HEK293 (cell line): ENCODE measurements around the gene WTIP.

ENCODE experiments used
- GFI1B ChIP-seq: fragments of 450-650 bp; formaldehyde crosslinking; IDR thresholded peaks from 2 replicates; pipeline ENCODE4 v1.5.1; 2016; ENCODE audit warnings: missing biosample characterization, missing genetic modification characterization
- GLI4 ChIP-seq: fragments of 450-650 bp; formaldehyde crosslinking; IDR thresholded peaks from 2 replicates; pipeline ENCODE4 v1.5.1; 2016; ENCODE audit warnings: missing biosample characterization, missing genetic modification characterization
- GLIS2 ChIP-seq: fragments of 450-650 bp; formaldehyde crosslinking; IDR thresholded peaks from 2 replicates; pipeline ENCODE4 v1.5.1; 2016; ENCODE audit warnings: missing biosample characterization, missing genetic modification characterization
- INSM2 ChIP-seq: fragments of 450-650 bp; formaldehyde crosslinking; IDR thresholded peaks from 2 replicates; pipeline ENCODE4 v1.5.1; 2016; ENCODE audit warnings: missing biosample characterization, missing genetic modification characterization
- SETDB1 ChIP-seq: IDR thresholded peaks from one replicate; pipeline ENCODE4 v1.6.1; 2017; ENCODE audit warnings: mild to moderate bottlenecking, low read length, moderate library complexity, mixed read lengths; ENCODE audit not compliant: insufficient read length
- SP3 ChIP-seq: fragments of 450-650 bp; formaldehyde crosslinking; IDR thresholded peaks from 2 replicates; pipeline ENCODE4 v1.5.1; 2016; ENCODE audit warnings: missing biosample characterization, missing genetic modification characterization
- TRIM28 ChIP-seq: IDR thresholded peaks from 2 replicates; pipeline ENCODE4 v1.6.1; 2011; ENCODE audit warnings: low read length, control low read depth, borderline replicate concordance
- ZFP37 ChIP-seq: fragments of 450-650 bp; formaldehyde crosslinking; IDR thresholded peaks from 2 replicates; pipeline ENCODE4 v1.5.1; 2016; ENCODE audit warnings: missing biosample characterization, missing genetic modification characterization
- ZNF18 ChIP-seq: fragments of 450-650 bp; formaldehyde crosslinking; IDR thresholded peaks from 2 replicates; pipeline ENCODE4 v1.5.1; 2016; ENCODE audit warnings: missing biosample characterization, missing genetic modification characterization
- ZNF2 ChIP-seq: fragments of 450-650 bp; formaldehyde crosslinking; IDR thresholded peaks from 2 replicates; pipeline ENCODE4 v1.5.1; 2016; ENCODE audit warnings: missing biosample characterization, missing genetic modification characterization
- ZNF239 ChIP-seq: fragments of 450-650 bp; formaldehyde crosslinking; IDR thresholded peaks from 2 replicates; pipeline ENCODE4 v1.5.1; 2016; ENCODE audit warnings: missing biosample characterization, missing genetic modification characterization
- ZNF248 ChIP-seq: fragments of 450-650 bp; formaldehyde crosslinking; IDR thresholded peaks from 2 replicates; pipeline ENCODE4 v1.5.1; 2017; ENCODE audit warnings: missing biosample characterization, missing genetic modification characterization
- ZNF404 ChIP-seq: fragments of 450-650 bp; formaldehyde crosslinking; IDR thresholded peaks from 2 replicates; pipeline ENCODE4 v1.5.1; 2017; ENCODE audit warnings: missing biosample characterization, missing genetic modification characterization
- ZNF416 ChIP-seq: fragments of 450-650 bp; formaldehyde crosslinking; IDR thresholded peaks from 2 replicates; pipeline ENCODE4 v1.5.1; 2016; ENCODE audit warnings: missing biosample characterization, missing genetic modification characterization
- ZNF529 ChIP-seq: fragments of 450-650 bp; formaldehyde crosslinking; IDR thresholded peaks from 2 replicates; pipeline ENCODE4 v1.5.1; 2017; ENCODE audit warnings: missing genetic modification characterization, missing biosample characterization; ENCODE audit not compliant: insufficient replicate concordance
- ZNF548 ChIP-seq: fragments of 450-650 bp; formaldehyde crosslinking; IDR thresholded peaks from 2 replicates; pipeline ENCODE4 v1.5.1; 2016; ENCODE audit warnings: missing biosample characterization, missing genetic modification characterization
- ZNF623 ChIP-seq: fragments of 450-650 bp; formaldehyde crosslinking; IDR thresholded peaks from 2 replicates; pipeline ENCODE4 v1.5.1; 2016; ENCODE audit warnings: missing biosample characterization, missing genetic modification characterization
- ZNF624 ChIP-seq: fragments of 450-650 bp; formaldehyde crosslinking; IDR thresholded peaks from 2 replicates; pipeline ENCODE4 v1.5.1; 2017; ENCODE audit warnings: missing biosample characterization, missing genetic modification characterization
- ZNF747 ChIP-seq: fragments of 450-650 bp; formaldehyde crosslinking; IDR thresholded peaks from 2 replicates; pipeline ENCODE4 v1.5.1; 2016; ENCODE audit warnings: missing biosample characterization, missing genetic modification characterization
- ZSCAN5A ChIP-seq: fragments of 450-650 bp; formaldehyde crosslinking; IDR thresholded peaks from 2 replicates; pipeline ENCODE4 v1.5.1; 2016; ENCODE audit warnings: missing biosample characterization, missing genetic modification characterization
- TF ChIP-seq, protein P1 (sequence below): fragments of 450-650 bp; formaldehyde crosslinking; IDR thresholded peaks from 2 replicates; pipeline ENCODE4 v1.5.1; 2016; ENCODE audit warnings: missing biosample characterization, missing genetic modification characterization, borderline replicate concordance
- TF ChIP-seq, protein P2 (sequence below): fragments of 450-650 bp; formaldehyde crosslinking; IDR thresholded peaks from 2 replicates; pipeline ENCODE4 v1.5.1; 2016; ENCODE audit warnings: missing biosample characterization, missing genetic modification characterization
- TF ChIP-seq, protein P3 (sequence below): fragments of 450-650 bp; IDR thresholded peaks from 2 replicates; pipeline ENCODE4 v1.5.1; 2018; ENCODE audit warnings: missing biosample characterization, missing genetic modification characterization
- TF ChIP-seq, protein P4 (sequence below): fragments of 450-650 bp; formaldehyde crosslinking; IDR thresholded peaks from 2 replicates; pipeline ENCODE4 v1.5.1; 2016; ENCODE audit warnings: missing biosample characterization, missing genetic modification characterization

WTIP gene

DNA sequence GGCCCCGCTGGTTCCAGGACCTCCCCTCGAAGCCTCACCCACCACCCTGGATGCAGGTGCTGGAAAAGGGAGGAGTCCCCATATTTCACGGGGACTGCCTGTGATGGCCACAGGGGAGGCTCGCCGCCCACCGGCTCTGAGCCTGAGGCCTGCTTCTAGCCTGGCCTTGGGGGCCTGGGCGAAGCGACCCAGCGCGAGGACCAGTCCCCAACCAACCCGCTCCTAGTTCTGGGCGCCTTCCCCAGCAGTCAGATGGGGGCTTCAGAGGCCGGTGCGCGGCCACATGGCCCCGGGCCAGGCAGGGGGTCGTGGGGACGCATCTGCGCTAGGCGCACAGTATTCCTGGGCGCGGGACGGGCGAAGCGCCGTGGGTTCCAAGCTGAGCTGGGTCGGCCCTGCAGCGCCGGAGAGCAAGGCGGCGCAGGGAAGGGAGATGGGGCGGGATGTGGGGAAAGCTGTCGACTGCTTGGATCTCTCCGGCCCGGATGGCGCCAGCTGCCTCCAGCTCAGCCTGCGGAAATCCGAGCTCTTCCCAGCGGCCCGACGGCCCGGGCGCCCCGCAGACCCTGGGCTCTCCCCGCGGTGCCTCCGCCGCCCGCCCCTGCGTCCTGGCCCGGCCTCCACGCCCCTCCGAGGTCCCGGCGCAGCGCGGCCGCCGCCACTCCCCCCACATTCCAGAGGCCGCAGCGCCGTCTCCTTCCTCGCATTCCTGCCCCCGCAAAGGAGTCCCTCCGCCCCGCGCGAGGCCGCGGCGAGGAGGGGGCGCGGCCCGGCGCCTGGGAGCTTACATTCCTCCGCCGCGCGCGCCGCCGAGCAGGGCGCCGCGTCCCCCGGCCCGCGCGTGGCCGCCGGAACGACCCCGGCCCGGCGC is at the start of gene WTIP (continued):
- TF ChIP-seq SP3 (tag by site-specific recombination): peak; percentile 35; the same call in 1 of the 2 replicates
- peak; percentile 39; the same call in 1 of the 2 replicates for TF ChIP-seq ZFP37 (tag by site-specific recombination)
- no peak for TF ChIP-seq ZNF548
- TF ChIP-seq ZNF416 (tag by site-specific recombination): no peak
- no peak for TF ChIP-seq ZNF239 (tag by site-specific recombination)
- TF ChIP-seq, protein P1, sequence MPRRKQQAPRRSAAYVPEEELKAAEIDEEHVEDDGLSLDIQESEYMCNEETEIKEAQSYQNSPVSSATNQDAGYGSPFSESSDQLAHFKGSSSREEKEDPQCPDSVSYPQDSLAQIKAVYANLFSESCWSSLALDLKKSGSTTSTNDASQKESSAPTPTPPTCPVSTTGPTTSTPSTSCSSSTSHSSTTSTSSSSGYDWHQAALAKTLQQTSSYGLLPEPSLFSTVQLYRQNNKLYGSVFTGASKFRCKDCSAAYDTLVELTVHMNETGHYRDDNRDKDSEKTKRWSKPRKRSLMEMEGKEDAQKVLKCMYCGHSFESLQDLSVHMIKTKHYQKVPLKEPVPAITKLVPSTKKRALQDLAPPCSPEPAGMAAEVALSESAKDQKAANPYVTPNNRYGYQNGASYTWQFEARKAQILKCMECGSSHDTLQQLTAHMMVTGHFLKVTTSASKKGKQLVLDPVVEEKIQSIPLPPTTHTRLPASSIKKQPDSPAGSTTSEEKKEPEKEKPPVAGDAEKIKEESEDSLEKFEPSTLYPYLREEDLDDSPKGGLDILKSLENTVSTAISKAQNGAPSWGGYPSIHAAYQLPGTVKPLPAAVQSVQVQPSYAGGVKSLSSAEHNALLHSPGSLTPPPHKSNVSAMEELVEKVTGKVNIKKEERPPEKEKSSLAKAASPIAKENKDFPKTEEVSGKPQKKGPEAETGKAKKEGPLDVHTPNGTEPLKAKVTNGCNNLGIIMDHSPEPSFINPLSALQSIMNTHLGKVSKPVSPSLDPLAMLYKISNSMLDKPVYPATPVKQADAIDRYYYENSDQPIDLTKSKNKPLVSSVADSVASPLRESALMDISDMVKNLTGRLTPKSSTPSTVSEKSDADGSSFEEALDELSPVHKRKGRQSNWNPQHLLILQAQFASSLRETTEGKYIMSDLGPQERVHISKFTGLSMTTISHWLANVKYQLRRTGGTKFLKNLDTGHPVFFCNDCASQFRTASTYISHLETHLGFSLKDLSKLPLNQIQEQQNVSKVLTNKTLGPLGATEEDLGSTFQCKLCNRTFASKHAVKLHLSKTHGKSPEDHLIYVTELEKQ: no peak
- TF ChIP-seq ZNF2: peak; percentile 56; the same call in 1 of the 2 replicates
- TF ChIP-seq, protein P2, sequence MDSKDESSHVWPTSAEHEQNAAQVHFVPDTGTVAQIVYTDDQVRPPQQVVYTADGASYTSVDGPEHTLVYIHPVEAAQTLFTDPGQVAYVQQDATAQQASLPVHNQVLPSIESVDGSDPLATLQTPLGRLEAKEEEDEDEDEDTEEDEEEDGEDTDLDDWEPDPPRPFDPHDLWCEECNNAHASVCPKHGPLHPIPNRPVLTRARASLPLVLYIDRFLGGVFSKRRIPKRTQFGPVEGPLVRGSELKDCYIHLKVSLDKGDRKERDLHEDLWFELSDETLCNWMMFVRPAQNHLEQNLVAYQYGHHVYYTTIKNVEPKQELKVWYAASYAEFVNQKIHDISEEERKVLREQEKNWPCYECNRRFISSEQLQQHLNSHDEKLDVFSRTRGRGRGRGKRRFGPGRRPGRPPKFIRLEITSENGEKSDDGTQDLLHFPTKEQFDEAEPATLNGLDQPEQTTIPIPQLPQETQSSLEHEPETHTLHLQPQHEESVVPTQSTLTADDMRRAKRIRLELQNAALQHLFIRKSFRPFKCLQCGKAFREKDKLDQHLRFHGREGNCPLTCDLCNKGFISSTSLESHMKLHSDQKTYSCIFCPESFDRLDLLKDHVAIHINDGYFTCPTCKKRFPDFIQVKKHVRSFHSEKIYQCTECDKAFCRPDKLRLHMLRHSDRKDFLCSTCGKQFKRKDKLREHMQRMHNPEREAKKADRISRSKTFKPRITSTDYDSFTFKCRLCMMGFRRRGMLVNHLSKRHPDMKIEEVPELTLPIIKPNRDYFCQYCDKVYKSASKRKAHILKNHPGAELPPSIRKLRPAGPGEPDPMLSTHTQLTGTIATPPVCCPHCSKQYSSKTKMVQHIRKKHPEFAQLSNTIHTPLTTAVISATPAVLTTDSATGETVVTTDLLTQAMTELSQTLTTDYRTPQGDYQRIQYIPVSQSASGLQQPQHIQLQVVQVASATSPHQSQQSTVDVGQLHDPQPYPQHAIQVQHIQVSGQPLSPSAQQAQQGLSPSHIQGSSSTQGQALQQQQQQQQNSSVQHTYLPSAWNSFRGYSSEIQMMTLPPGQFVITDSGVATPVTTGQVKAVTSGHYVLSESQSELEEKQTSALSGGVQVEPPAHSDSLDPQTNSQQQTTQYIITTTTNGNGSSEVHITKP (tag by site-specific recombination): no peak
- no peak for TF ChIP-seq ZNF18 (tag by site-specific recombination)
- TF ChIP-seq, protein P3, sequence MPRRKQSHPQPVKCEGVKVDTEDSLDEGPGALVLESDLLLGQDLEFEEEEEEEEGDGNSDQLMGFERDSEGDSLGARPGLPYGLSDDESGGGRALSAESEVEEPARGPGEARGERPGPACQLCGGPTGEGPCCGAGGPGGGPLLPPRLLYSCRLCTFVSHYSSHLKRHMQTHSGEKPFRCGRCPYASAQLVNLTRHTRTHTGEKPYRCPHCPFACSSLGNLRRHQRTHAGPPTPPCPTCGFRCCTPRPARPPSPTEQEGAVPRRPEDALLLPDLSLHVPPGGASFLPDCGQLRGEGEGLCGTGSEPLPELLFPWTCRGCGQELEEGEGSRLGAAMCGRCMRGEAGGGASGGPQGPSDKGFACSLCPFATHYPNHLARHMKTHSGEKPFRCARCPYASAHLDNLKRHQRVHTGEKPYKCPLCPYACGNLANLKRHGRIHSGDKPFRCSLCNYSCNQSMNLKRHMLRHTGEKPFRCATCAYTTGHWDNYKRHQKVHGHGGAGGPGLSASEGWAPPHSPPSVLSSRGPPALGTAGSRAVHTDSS: no peak; the same call in 1 of the 2 replicates
- TF ChIP-seq GFI1B (tag by site-specific recombination): no peak
- TF ChIP-seq ZNF248 (tag by site-specific recombination): no peak
- TF ChIP-seq ZNF624 (tag by site-specific recombination): no peak
- no peak for TF ChIP-seq SETDB1
- no peak for TF ChIP-seq ZNF529 (tag by site-specific recombination)
- no peak for TF ChIP-seq ZNF404 (tag by site-specific recombination)
- TF ChIP-seq INSM2 (tag by site-specific recombination): peak; percentile 84
- TF ChIP-seq, protein P4, sequence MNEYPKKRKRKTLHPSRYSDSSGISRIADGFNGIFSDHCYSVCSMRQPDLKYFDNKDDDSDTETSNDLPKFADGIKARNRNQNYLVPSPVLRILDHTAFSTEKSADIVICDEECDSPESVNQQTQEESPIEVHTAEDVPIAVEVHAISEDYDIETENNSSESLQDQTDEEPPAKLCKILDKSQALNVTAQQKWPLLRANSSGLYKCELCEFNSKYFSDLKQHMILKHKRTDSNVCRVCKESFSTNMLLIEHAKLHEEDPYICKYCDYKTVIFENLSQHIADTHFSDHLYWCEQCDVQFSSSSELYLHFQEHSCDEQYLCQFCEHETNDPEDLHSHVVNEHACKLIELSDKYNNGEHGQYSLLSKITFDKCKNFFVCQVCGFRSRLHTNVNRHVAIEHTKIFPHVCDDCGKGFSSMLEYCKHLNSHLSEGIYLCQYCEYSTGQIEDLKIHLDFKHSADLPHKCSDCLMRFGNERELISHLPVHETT (tag by site-specific recombination): no peak
- no peak for TF ChIP-seq GLI4
- TF ChIP-seq GLIS2 (tag by site-specific recombination): peak; percentile 52; the same call in 1 of the 2 replicates
- TF ChIP-seq ZNF747 (tag by site-specific recombination): no peak
- TF ChIP-seq ZSCAN5A (tag by site-specific recombination): no peak
- TF ChIP-seq TRIM28: no peak
- TF ChIP-seq ZNF623 (tag by site-specific recombination): no peak
